NT2/D1 (cell line): ENCODE results near the gene TMCO4.

Experiments
- SUZ12 ChIP-seq: IDR thresholded peaks from 2 replicates; pipeline ENCODE4 v1.6.1; 2011; ENCODE audit not compliant: insufficient read length, insufficient read depth; ENCODE audit errors: extremely low read depth
- YY1 ChIP-seq: IDR thresholded peaks from 2 replicates; pipeline ENCODE4 v1.6.1; 2011; ENCODE audit not compliant: insufficient read length, insufficient read depth

DNA sequence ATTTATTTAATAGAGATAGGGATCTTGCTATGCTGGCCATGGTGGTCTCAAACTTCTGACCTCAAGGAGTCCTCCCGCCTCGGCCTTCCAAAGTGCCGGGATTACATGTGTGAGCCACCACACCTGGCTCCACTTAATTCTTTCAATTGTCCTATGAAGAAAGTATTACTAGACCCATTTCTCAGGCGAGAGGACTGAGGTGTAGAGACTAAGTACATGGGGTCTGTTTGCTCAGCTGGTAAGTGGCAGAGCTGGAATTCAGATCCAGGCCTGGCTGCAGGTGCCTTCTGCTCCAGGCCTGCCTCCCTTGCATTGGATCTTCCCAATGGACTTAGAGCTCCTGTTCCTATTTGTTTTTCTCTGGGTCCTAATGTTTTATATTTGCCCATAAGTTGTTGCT lies 79.5 kb downstream of the TMCO4 start:
- TF ChIP-seq YY1 (no peak), SUZ12 (no peak)
